ENCODE measurements around the gene SLC1A7.

The SLC1A7 gene

DNA sequence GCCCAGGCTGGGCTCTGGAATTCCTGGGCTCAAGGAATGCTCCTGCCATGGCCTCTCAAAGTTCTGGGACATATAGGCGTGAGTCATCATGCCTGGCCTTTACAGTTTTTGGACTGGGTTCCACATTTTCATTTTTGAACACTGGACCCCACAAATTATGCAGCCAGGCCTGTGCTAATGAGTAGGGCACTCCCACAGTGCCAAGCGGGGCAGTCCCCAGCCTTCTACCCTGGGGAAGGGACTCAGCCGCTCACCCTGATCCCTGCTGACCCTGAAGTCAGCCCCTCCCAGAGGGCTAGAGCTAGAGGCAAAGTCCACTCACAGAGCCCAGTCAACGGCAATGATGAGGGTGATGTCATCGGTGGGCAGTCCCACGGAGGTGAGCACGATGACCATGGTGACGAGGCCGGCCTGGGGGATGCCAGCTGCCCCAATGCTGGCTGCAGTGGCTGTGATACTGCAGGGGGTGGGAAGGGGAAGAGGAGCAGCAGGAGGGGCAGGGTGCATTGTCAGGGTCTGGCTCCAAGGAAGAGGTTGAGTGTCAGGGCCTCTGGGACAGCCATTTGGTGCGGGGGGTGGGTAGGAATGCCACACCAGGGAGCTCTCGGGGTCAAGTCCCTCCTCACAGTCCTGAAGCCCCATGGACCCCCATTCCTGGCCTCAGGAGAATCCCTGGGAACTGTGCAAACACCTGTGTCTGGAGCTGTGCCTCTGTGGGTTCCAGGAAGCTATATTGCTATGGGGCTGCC, 52.8 kb downstream of the SLC1A7 start:
- no peak for DNase-seq

DNA sequence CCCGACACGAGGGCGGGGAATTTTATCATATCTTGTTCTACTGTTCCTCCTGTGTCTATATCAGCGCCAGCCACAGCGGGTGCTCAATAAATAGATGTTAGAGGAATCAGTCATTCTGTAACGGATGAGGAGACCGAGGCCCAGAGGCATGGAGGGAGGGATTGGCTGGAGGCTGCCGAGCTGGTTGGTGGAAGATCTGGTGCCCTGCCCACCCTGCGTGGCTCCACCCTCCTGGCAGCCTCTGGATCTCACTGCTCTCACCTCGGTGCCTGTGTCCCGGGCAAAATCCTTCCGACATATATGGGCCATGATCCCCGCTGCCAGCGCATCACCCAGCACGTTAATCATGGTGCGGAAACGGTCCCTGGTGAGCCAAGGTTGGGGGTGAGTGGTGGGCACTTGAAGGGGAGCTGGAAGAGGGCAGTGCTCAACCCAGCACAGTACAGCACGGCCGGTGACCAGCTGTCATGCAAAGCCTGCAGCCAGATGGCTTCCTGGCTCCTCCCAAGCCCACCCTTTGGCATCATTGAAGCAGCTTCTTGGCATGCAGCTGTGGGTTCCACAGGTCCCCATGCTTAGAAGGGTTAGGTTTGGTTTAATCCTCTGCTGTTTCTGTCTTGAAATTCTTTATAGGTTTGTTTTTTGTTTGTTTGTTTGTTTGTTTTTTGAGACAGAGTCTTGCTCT, 53.7 kb downstream of the SLC1A7 start:
- DNase-seq, result no peak

DNA sequence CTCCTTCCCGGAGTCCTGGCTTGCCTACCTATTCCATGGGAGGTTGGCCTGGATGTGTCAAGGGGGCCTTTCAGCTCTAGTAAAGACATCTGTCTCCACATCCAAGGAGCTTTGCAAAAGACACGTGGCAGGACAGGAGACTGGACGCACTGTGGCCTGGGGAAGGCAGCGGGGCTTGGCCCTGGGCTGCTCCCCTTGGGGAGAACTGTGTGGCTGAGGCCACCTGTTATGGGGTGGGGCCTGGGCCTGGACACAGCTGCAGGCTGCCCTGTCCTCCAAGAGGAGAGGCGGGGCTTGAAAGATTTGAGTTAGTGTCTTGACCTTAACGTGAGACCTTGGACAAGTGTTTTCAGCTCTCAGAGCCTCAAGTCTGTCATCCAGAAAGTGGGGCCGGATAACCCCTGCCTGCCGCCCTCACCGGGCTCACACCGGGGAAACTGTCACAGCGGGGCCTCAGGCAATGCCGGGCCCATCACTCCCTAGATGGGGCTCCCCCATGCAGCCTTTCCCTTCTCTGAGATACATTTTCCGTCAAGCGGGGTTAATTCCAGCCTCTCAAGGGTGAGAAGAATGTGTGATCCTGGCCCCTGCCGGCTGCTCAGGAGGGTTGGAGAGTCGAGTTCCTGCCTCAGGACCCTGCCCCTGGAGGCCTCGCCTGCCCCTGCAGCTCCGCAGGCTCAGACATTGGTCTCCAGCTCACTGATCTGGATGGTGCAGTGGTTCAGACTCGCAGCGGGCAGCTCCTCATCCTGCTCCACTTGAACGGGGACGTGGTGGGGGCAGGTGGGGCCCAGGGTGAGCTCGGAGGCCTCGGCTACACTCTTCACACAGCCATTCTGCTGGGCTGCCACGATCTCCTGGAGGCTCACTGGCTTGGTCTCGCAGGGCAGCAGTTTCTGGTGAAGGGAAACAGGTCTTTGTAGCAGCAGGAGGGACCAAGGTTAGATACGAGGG, 54.8 kb downstream of the SLC1A7 start:
- no peak for DNase-seq

DNA sequence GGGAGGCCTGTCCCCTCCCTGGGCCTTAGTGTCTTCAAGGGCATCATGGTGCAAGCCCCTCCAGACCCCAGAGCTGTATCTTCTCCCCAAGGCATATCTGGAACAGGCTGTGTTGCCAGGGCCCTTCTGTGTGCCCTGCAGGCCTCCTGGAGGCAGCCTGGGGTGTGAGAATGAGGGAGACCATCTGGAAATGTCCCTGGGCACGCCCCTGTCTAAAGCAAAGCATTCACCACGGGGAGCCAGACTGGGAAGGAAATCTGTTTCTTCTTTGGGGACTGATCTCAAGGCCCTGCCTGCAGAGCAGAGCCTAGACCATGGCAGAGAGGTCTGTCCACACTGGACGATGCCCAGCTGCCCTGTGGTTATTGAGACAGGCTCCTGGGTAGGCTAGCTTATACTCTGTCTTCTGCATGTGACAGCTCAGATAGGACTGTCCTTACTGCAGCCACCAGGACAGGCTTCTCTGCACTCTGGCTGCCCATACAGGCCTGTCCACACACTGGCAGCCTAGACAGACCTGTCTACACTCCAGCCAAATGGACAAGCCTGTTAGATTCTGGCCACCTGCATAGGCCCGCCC, 55.9 kb downstream of the SLC1A7 start:
- DNase-seq, result no peak

DNA sequence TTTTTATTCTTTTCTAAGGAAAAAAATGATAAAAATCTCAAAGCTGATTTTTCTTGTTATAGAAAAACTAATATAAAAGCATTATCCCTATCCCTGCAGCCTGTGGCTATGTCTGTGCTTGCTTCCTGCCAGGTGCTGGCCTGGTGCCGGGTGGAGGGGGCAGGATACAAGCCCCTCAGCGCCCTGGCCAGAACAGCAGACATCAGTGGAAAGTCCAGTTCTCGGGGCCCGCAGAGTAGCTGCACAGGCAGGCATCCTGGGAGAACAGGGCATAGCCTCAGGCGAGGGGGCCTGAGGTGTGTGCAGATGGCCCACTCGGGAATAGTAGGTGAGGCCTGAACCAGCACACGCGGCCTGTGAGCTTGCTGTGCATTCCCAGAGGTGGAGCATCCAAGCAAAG, 57.0 kb downstream of the SLC1A7 start:
- no peak for DNase-seq

DNA sequence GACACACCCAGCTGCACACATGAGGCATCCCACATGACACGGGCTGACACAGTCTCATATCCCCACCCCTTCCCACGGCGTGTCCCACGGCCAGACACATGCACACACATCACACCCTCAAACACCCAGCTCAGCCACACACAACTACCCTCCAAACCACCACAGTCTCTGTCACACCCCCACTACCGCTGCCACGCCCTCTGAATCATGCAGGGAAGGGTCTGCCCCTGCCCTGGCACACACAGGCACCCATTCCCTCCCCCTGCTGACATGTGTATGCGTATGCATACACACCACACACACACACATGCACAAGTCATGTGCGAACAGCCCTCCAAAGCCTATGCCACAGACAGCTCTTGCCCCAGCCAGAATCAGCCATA, 57.9 kb downstream of the SLC1A7 start:
- DNase-seq, result no peak

DNA sequence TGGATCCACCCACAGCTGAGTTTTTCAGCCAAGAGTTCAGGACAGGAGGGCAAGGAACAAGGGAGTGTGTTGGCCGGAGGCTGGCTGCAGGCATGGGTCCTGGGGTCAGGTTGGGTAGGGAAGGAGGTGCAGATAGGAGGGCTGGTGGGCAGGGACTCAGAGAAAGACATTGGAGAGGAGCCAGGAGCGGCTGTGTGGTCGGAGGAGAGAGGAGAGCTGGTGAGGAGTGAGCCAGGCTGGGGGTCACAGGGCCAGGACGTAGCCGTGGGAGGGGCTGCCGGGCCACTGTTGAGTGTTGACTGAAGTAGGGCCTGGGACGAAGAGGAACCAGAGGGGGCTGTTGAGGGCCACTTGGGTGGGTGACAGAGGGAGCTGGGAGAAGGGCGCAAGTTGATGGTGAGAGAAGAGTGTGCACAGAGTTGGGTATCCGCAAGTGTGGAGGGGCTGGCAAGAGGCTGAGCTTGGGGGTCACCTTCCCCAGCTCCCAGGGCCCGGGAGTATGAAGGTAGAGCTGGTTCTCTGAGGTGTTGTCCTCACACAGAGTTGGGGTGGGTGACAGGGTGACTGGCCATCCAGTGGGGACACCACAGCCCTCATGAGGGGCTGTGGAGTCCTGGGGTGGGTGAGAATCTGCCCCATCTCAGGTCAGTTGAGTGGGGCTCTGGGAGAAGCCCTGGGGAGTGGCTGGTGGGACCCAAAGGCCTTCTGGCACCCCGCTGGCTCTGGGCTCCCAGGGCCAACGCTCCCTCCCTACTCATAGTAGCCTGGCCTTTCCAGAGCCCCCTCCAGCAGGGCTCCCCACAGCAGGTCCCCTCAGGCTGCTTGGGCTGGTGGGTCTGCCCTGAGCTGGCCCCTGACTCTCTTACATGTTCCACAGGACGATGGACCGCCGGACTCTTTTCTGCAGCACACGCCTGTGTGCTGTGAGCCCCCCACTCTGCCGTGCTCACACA, 58.5 kb downstream of the SLC1A7 start:
- no peak for DNase-seq

DNA sequence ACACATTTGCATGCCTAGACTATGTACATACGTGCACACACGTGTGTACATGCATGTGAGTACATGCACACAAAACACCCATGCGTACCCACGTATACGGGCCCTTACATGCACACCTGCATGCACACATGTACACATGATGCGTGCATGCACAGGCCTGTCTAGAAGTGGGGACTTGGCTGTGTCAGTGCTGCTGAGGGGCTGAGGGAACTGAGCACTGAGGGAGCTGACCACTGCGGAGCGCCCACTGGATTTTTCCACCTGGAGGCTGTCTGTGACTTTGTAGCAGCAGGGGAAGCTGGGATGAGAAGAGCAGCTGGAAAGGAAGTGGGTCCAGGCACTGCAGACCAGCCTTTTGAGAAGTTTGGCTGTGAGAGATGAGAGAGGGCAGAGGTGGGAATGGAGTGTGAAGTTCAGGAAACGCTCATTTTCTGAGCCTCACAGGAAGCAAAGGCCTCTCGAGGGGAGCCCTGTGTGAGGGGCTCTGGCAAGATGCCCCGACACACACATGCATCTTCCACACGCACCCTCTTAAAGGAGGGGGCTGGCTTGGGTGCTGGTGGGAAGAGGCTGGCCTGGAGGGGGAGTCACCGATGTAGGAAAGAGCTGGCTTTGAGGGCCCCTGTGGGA, 59.5 kb downstream of the SLC1A7 start:
- no peak for DNase-seq

DNA sequence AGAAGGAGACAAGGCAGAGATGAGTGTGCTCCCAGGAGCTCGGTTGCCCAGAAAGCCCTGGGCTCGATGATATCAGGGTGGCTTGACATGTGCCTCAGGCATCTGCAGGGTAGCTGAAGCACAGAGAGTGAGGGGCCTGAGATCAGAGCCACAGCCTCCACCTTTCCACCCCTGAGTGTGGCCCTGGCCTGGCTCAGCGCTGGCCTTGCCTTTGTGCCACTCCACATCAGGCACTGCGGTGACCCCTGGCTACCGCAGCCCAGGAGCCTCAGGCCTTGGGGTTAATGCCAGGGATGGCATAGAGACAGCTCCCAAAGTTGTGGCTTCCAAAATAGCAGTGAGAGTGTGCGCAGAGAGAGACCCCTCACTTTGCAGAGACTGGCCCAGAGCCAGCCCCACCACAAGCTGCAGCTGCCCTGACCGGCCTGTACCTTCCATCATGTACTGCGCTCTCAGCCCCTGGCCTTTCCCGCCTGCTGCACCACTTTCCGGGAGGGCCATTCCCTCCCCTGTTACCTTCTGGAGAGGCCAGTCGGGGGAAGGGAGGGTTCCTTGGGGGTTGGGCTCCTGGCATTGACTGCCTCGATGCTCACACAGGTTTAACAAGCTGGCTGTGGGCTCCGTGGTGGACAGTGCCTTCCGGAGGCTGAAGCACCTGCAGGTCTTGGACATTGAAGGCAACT, 60.9 kb downstream of the SLC1A7 start:
- no peak for DNase-seq

DNA sequence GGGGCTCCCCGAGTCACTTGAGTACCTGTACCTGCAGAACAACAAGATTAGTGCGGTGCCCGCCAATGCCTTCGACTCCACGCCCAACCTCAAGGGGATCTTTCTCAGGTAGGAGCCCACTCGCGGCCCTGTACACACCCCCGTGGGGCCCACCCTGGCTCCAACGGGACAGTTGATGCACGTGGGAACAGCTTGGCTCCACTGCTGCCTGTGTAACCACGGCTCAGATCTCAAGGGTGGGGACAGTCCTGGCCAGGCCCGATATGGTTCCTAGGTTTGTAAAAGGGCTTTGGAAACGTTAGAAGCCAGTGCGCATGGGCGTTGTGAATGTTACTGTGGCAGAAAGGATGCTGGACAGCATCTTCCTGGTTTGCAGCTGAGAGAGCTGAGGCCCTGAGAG, 61.7 kb downstream of the SLC1A7 start:
- DNase-seq, result no peak

DNA sequence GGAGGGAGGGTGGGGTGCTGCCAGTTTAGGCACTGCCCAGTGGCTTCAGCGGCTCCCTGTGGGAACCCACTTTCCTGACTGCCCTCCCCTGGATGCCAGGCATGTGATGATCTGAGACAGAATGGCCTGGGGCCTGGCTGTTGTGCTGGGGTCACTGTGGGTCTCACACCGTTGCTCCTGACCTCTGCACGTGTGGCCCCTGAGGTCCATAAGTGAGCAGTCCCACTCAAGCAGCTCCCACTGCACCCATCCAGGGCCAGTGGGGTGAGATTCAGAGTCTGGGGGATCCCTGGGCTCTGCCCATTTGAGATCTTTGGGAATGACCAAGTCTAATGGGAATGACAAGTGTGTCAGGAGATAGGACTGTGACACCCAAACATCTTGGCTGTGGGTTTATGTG, 62.4 kb downstream of the SLC1A7 start:
- no peak for DNase-seq

DNA sequence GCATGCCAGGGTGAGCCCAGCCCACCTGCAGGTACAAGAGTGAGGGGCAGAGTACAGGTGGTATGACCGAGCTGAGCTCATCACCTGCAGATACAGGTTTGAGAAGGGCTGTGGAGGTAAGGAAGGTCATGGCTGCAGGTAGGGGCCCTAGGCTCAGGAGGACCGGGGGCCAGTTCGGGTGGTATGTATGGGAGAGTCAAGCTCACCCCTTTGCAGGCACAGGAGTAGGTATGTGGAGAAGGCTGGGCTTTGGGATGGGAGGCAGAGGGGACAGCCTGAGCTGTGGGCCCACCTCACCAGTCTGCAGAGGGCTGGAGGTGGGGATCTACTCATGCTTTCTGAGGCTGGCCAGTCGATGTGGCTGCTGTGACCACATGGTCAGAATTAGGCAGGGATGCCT, 63.2 kb downstream of the SLC1A7 start:
- no peak for DNase-seq

DNA sequence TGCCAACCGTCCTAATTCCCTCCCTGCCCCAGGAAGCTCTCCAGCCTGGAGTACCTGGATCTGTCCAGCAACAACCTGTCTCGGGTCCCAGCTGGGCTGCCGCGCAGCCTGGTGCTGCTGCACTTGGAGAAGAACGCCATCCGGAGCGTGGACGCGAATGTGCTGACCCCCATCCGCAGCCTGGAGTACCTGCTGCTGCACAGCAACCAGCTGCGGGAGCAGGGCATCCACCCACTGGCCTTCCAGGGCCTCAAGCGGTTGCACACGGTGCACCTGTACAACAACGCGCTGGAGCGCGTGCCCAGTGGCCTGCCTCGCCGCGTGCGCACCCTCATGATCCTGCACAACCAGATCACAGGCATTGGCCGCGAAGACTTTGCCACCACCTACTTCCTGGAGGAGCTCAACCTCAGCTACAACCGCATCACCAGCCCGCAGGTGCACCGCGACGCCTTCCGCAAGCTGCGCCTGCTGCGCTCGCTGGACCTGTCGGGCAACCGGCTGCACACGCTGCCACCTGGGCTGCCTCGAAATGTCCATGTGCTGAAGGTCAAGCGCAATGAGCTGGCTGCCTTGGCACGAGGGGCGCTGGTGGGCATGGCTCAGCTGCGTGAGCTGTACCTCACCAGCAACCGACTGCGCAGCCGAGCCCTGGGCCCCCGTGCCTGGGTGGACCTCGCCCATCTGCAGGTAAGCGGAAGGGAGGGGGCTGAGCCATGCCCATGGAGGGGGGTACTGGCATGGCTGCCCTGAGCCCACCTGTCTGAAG, 63.9 kb downstream of the SLC1A7 start:
- DNase-seq, result no peak

DNA sequence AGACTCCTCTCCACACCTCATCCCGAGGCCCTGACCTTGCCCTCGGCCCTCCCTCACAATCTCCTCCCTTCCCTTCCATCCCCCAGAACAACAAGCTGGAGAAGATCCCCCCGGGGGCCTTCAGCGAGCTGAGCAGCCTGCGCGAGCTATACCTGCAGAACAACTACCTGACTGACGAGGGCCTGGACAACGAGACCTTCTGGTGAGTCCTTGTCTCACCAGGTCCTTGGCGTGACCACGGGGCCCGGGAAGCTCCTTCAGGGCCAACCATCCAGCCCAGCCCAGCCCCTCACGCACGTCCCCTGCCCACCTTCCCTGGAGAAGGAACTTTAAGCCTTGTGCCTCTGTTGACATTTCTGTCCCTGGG, 64.9 kb downstream of the SLC1A7 start:
- no peak for DNase-seq

DNA sequence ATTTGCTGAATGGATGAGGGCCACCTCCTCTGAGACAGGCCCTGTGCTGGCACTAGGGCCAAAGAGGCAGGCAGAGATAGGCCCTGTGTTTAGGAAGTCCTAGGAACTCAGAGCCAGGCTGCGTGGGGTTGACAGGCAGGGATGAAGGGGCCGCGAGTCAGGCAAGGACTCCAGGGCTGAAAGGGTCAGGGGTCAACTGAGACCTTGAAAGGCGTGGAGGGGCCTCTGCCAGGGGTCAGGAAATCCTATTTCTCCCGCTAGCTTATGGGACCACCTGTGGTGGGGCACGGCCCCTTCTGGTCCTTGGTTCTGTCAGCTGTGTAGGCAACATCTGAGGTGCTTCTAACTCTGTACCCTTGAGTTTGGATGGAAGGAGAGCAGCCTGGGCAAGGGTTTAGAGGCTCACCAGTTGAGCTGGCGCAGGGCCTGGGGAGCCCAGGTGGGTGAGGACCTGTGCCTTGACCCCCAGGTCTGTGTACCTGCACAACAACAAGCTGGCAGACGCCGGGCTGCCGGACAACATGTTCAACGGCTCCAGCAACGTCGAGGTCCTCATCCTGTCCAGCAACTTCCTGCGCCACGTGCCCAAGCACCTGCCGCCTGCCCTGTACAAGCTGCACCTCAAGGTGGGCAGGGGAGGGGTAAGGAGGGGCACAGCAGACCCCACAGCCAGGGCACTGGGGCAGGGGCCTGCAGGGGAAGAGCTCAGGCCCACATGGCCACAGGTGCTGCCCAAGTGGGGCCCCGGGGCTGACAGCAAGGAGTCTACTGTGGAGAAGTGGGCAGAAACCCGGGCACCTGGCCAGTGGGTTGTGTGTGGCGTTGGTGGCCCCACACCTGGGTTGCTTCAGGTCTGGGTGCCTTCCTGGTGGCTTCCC, 65.5 kb downstream of the SLC1A7 start:
- DNase-seq, result no peak

DNA sequence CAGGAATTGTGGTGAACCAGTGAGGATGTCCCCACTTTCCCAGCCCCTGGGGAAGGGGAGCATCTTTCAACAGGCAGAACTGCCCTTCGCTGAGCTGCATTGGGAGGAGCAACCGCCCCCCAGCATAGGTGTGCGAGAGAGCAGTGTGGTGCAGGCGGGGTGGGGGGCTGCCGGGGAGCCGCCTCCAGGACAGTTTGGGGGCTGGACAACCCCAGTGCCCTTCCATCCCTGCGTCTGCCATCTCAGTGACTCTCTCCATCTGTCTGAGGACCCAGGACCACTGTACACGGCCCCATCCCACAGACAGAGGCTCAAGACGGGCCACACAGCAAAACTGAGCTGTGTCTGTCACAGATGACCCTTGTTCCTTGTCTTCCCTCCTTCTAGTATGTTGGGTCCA, 66.3 kb downstream of the SLC1A7 start:
- DNase-seq, result no peak

DNA sequence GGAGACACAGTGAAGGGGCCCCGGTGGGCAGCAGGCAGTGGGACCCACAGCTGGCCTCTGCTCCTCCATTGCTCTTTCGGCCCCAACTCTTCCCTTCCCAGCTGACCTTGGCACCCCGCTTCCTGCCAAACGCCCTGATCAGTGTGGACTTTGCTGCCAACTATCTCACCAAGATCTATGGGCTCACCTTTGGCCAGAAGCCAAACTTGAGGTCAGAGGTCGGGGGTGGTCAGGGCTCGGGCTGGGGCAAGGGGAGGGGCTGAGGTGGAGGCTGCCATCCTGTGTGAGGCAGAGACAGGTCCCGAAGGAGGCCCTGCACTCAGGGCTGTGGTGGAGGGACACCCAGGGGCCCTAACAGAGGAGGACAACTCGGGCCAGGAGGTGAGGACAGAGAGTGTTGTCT, 66.7 kb downstream of the SLC1A7 start:
- no peak for DNase-seq

DNA sequence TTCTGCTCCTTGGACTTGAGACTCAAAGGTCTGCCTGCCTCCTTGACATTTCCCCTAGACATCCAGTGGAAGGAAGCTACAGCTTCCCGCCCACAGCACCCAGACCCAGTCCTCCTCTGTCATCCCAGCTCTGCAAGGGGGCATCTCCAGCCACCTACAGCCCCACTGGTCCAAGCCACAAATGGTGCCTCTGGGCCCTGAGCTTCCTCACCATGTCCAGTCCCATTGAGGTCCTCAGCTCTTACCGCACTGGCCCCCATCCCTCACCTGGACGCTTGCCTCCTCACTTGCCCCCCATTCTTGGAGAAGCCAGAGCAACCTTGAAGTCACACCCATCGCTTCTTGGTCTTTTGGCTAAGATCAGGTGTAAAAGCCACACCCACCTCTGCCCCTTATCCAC, 67.2 kb downstream of the SLC1A7 start:
- DNase-seq, result no peak

Data from activated gamma-delta T cell (primary cell).